Measurements from ENCODE around the gene NAGPA.

NAGPA gene

DNA sequence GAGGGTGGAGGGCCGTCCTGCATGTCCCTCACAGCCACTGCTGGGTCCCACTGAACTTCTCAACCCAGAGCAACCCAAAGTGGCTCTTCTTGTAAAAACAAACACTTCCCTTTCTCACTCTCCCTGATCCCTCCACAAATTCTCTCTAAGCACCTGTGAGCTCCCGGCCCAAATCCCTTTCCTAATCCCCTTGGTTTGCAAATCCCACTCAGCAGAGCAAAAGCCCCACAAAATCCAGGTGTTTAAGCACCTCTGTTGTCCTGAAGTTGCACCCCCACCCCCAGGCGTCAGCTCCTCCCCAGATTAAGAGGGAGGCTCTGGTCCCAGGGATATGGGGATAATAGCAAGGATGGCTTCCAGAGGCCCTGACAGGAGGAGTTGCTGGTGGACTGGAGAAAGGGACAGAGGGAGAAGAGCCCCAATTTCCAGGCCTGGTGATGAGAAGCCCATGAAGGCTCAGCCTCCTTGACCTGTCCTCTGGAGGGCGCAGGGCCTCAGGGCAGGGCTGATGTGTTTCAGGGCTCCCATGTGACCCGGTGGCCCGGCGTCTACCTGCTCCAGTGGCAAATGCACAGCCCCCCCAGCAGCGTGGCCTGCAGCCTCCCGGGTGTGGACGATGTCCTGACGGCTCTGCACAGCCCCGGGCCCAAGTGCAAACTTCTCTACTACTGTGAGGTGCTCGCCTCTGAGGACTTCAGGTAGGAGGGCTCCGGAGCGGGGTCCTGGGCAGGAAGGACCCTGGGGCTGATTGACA, 23.0 kb downstream of the NAGPA start:
- TF ChIP-seq, protein P1, sequence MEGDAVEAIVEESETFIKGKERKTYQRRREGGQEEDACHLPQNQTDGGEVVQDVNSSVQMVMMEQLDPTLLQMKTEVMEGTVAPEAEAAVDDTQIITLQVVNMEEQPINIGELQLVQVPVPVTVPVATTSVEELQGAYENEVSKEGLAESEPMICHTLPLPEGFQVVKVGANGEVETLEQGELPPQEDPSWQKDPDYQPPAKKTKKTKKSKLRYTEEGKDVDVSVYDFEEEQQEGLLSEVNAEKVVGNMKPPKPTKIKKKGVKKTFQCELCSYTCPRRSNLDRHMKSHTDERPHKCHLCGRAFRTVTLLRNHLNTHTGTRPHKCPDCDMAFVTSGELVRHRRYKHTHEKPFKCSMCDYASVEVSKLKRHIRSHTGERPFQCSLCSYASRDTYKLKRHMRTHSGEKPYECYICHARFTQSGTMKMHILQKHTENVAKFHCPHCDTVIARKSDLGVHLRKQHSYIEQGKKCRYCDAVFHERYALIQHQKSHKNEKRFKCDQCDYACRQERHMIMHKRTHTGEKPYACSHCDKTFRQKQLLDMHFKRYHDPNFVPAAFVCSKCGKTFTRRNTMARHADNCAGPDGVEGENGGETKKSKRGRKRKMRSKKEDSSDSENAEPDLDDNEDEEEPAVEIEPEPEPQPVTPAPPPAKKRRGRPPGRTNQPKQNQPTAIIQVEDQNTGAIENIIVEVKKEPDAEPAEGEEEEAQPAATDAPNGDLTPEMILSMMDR (IDR thresholded peaks at IDR 0.05; ENCODE audit: borderline replicate concordance, insufficient read depth, low read depth, low read length) = 0 out of 2 replicates have a peak, but pooled peaks have one; percentile 22
- H3K4me3 ChIP-seq (ENCODE audit: low read depth, low read length) = no peak overlapping the region

DNA sequence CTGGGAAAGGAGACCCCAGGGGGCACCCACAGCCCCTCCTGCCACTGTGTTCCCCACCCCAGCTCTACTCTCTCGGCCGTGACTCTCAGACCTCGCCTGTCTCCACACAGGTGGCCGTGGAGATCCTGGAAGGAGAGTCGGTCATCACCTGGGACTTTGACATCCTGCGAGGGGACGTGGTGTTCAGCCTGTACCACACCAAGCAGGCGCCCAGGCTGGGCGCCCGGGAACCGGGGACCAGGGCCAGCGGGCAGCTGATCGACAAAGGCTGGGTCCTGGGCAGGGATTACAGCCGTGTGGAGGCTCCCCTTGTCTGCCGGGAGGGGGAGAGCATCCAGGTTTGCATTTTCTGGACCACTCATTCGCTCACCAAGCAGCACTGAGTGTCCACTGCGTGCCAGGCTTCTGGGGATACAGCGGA, 25.4 kb downstream of the NAGPA start:
- H3K4me3 ChIP-seq (ENCODE audit: low read depth, low read length) = no peak overlapping the region
- TF ChIP-seq, protein P1 (IDR thresholded peaks at IDR 0.05; ENCODE audit: borderline replicate concordance, insufficient read depth, low read depth, low read length) = no peak

DNA sequence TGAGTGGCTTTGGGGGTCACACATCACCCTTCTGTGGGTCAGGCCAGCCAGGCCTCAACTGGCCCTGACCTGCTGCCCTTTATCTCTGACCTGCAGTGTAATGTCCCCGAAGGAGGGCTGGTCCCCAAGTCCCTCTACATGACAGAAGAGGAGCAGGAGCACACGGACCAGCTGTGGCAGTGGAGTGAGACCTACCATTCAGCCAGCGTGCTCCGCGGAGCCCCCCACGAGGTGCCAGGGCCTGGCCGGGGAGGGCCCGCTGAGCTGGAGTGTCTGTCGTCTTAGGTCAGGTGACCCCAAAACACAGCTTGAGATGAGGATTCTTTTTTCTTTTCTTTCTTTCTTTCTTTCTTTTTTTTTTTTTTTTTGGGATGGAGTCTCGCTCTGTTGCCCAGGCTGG, 26.5 kb downstream of the NAGPA start:
- no peak overlapping the region for H3K4me3 ChIP-seq (ENCODE audit: low read depth, low read length)
- TF ChIP-seq, protein P1 (IDR thresholded peaks at IDR 0.05; ENCODE audit: borderline replicate concordance, insufficient read depth, low read depth, low read length) = no peak

DNA sequence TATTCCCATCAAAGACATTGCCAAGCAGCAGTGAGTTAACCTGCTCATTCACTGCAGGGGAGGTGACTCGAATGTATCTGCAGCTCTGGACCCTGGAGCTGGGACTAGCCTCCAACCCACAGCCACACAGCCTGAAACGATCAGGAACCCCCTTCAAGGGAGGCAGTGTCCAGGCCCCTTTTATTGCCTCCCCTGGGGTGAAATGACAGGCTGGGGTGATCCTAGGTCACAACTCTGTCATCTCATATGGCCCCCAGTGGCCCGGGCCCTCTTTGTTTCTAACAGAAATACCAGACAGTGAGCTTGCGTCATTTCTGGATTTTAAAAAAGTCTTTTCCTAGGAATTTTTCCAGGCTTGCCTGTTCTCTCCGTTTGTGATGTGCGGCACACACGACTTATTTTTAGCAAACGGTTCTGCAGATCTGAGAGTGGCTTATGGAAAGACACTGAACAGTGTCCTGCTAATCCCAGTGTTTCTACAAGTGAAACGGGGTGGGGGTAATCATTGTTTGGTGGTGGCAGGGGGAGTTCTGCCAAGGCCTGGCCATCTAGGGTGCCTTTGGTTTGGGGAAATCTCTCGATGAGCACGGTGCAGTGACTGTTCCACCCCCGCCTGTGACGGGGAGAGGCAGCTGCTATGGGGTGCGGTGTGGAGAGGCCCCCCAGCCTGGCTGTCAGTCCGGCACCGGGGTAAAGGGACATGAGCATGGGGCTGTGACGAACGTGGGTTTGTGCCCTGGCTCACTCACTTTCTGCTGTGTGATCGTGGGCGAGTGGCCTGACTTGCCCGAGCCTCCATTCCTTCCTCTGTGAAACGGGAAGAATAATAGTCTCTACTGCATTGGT, 27.2 kb downstream of the NAGPA start:
- TF ChIP-seq, protein P1 (IDR thresholded peaks at IDR 0.05; ENCODE audit: borderline replicate concordance, insufficient read depth, low read depth, low read length) = no peak

DNA sequence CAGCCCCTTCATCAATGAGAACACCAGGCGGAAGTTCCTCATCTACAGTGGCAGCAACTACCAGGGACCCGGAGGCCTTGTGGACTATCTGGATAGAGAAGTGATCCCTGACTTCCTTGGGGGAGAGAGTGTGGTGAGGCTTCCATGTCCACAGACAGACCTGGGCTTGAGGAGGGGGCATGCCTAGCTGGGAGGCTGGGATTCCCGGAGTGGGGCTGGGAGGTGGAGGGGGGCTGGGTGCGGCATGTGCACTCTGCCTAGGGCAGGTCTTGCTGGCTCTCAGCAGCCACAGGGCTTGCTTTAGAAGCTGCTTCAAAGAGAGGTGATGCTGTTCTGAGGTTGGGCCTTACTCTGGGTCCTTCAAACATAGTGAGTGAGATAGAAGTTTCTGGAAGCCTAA, 27.8 kb downstream of the NAGPA start:
- TF ChIP-seq, protein P1 (IDR thresholded peaks at IDR 0.05; ENCODE audit: borderline replicate concordance, insufficient read depth, low read depth, low read length) = no peak
- no peak overlapping the region for H3K4me3 ChIP-seq (ENCODE audit: low read depth, low read length)

More for the DNA sequence above, 27.2 kb downstream of the NAGPA start:
- no peak overlapping the region for H3K4me3 ChIP-seq (ENCODE audit: low read depth, low read length)

DNA sequence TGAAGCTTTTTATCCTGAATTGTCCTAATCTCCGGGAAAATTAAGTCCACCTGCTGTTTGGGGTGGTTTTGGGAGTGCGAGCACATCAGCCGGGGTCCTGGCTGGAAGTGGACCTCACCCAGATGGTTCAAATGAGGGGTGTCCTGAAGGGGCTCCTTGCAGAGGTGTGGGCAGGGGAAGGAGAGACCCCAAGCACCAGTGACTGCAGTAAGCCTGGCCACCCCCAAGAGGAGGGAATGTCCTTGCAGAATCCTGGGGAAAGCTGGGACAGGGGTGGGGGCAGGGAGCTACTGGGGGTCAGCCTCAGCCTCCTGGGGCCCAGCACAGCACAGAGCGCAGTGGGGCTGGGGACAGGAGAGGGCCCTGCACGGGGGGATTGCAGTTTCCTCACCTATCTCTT, 29.4 kb downstream of the NAGPA start:
- TF ChIP-seq, protein P1 (IDR thresholded peaks at IDR 0.05; ENCODE audit: borderline replicate concordance, insufficient read depth, low read depth, low read length) = no peak
- H3K4me3 ChIP-seq (ENCODE audit: low read depth, low read length) = no peak overlapping the region

Data from GM12875 (cell line).